ENCODE data around the gene ADAMTS9.

The ADAMTS9 gene, protein sequence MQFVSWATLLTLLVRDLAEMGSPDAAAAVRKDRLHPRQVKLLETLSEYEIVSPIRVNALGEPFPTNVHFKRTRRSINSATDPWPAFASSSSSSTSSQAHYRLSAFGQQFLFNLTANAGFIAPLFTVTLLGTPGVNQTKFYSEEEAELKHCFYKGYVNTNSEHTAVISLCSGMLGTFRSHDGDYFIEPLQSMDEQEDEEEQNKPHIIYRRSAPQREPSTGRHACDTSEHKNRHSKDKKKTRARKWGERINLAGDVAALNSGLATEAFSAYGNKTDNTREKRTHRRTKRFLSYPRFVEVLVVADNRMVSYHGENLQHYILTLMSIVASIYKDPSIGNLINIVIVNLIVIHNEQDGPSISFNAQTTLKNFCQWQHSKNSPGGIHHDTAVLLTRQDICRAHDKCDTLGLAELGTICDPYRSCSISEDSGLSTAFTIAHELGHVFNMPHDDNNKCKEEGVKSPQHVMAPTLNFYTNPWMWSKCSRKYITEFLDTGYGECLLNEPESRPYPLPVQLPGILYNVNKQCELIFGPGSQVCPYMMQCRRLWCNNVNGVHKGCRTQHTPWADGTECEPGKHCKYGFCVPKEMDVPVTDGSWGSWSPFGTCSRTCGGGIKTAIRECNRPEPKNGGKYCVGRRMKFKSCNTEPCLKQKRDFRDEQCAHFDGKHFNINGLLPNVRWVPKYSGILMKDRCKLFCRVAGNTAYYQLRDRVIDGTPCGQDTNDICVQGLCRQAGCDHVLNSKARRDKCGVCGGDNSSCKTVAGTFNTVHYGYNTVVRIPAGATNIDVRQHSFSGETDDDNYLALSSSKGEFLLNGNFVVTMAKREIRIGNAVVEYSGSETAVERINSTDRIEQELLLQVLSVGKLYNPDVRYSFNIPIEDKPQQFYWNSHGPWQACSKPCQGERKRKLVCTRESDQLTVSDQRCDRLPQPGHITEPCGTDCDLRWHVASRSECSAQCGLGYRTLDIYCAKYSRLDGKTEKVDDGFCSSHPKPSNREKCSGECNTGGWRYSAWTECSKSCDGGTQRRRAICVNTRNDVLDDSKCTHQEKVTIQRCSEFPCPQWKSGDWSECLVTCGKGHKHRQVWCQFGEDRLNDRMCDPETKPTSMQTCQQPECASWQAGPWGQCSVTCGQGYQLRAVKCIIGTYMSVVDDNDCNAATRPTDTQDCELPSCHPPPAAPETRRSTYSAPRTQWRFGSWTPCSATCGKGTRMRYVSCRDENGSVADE (N-terminal part only)

GRCh38 chr3:64687781-64688604 lies at the start of gene ADAMTS9:
ADAMTS9 (minus strand) TSS chr3:64688000; CDS start chr3:64687657, 343 bp downstream.
- Histone ChIP-seq H3K27me3 (ENCODE audit: control insufficient read depth in 1 of 2, insufficient read depth in 2 of 2, low read length in 2 of 2) (no peaks in the 10 kb centered on the region), H3K36me3 (ENCODE audit: control insufficient read depth in 1 of 2, insufficient read depth in 2 of 2, low read length in 2 of 2) (no peaks in the 10 kb centered on the region), H3K4me1 (ENCODE audit: control insufficient read depth in 1 of 2, insufficient read depth in 2 of 2, low read length in 2 of 2) (peaks cover 16 to 18% of the 10 kb centered on the region in 2 donors)

GRCh38 chr3:64732576-64732975 lies 44.8 kb upstream of the ADAMTS9 start:
- no peak overlapping the region for H3K4me3 ChIP-seq (ENCODE audit: low read depth in 1 of 2, low read length in 2 of 2)
- H3K27ac ChIP-seq (ENCODE audit: low read depth, low read length) = no peak overlapping the region
- H3K36me3 ChIP-seq (ENCODE audit: control insufficient read depth in 1 of 2, insufficient read depth in 2 of 2, low read length in 2 of 2) = no peaks in the 10 kb centered on the region
- H3K4me1 ChIP-seq (ENCODE audit: control insufficient read depth in 1 of 2, insufficient read depth in 2 of 2, low read length in 2 of 2) = peaks cover 4 to 5% of the 10 kb centered on the region in 2 donors
- no peak overlapping the region for H3K9ac ChIP-seq (ENCODE audit: low read depth in 1 of 2, low read length in 2 of 2)
- no peaks in the 10 kb centered on the region for H3K27me3 ChIP-seq (ENCODE audit: control insufficient read depth in 1 of 2, insufficient read depth in 2 of 2, low read length in 2 of 2)
- no peaks in the 10 kb centered on the region for H3K9me3 ChIP-seq (ENCODE audit: control insufficient read depth in 1 of 2, low read length in 2 of 2)

More at GRCh38 chr3:64687781-64688604, at the start of gene ADAMTS9:
- H3K4me3 ChIP-seq (ENCODE audit: low read depth in 1 of 2, low read length in 2 of 2) = peak within 1 kb of the TSS; percentile 82 to 87
- peak within 1 kb of the TSS; percentile 74 to 84 for H3K9ac ChIP-seq (ENCODE audit: low read depth in 1 of 2, low read length in 2 of 2)
- no peaks in the 10 kb centered on the region for H3K9me3 ChIP-seq (ENCODE audit: control insufficient read depth in 1 of 2, low read length in 2 of 2)
- H3K27ac ChIP-seq (ENCODE audit: low read depth, low read length) = peak within 1 kb of the TSS; percentile 83

DNA sequence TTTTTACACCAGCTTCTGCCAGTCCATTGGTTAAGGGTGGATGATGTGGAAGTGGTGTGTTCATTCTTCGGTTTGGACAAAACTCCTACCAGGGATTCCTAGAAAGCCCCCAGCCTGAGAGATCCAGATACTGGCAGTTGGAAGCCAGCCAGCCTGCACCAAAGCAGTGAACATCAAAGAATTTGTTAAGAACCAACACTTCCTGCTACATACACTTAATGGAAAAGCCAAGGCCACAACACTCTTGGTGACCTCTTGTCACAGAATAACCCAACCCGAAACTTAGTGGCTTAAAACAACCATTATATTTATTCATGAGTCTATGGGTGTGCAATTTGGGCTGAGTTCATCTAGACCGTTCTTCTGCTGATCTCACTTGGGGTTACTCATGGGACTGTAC lies 42.9 kb upstream of the ADAMTS9 start:
- H3K27ac ChIP-seq (ENCODE audit: low read depth, low read length) = no peak overlapping the region

GRCh38 chr3:64728994-64729393 lies 41.2 kb upstream of the ADAMTS9 start:
- H3K36me3 ChIP-seq (ENCODE audit: control insufficient read depth in 1 of 2, insufficient read depth in 2 of 2, low read length in 2 of 2) = no peaks in the 10 kb centered on the region
- no peaks in the 10 kb centered on the region for H3K27me3 ChIP-seq (ENCODE audit: control insufficient read depth in 1 of 2, insufficient read depth in 2 of 2, low read length in 2 of 2)
- no peak overlapping the region for H3K4me3 ChIP-seq (ENCODE audit: low read depth in 1 of 2, low read length in 2 of 2)
- H3K4me1 ChIP-seq (ENCODE audit: control insufficient read depth in 1 of 2, insufficient read depth in 2 of 2, low read length in 2 of 2) = peaks cover 4 to 5% of the 10 kb centered on the region in 2 donors
- no peak overlapping the region for H3K9ac ChIP-seq (ENCODE audit: low read depth in 1 of 2, low read length in 2 of 2)
- H3K9me3 ChIP-seq (ENCODE audit: control insufficient read depth in 1 of 2, low read length in 2 of 2) = no peaks in the 10 kb centered on the region
- H3K27ac ChIP-seq (ENCODE audit: low read depth, low read length) = no peak overlapping the region

More for the DNA sequence above, 42.9 kb upstream of the ADAMTS9 start:
- H3K36me3 ChIP-seq (ENCODE audit: control insufficient read depth in 1 of 2, insufficient read depth in 2 of 2, low read length in 2 of 2) = no peaks in the 10 kb centered on the region
- no peaks in the 10 kb centered on the region for H3K27me3 ChIP-seq (ENCODE audit: control insufficient read depth in 1 of 2, insufficient read depth in 2 of 2, low read length in 2 of 2)
- no peak overlapping the region for H3K9ac ChIP-seq (ENCODE audit: low read depth in 1 of 2, low read length in 2 of 2)
- H3K9me3 ChIP-seq (ENCODE audit: control insufficient read depth in 1 of 2, low read length in 2 of 2) = no peaks in the 10 kb centered on the region
- H3K4me3 ChIP-seq (ENCODE audit: low read depth in 1 of 2, low read length in 2 of 2) = no peak overlapping the region
- peaks cover 4 to 5% of the 10 kb centered on the region in 2 donors for H3K4me1 ChIP-seq (ENCODE audit: control insufficient read depth in 1 of 2, insufficient read depth in 2 of 2, low read length in 2 of 2)

DNA sequence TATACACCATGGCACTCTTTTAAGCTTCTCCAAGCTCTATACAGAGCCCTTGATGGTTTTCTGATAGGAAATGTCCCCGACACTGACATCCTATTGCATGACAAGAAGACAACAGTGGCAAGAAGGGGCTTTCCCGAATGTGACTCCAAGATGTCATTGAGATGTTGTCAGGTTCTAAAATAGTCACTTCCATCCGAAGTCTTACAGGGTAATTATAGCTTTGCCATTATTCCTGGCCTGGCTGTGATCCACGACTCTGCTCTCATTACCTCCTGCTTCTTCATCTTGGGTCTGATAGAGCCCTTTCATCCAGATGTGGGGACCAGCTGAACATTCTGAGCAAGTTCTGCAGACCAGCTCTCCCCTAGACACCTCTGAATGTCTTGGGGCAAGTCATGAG lies 40.6 kb upstream of the ADAMTS9 start:
- H3K27me3 ChIP-seq (ENCODE audit: control insufficient read depth in 1 of 2, insufficient read depth in 2 of 2, low read length in 2 of 2) = no peaks in the 10 kb centered on the region
- no peaks in the 10 kb centered on the region for H3K9me3 ChIP-seq (ENCODE audit: control insufficient read depth in 1 of 2, low read length in 2 of 2)
- H3K4me1 ChIP-seq (ENCODE audit: control insufficient read depth in 1 of 2, insufficient read depth in 2 of 2, low read length in 2 of 2) = peaks cover 4 to 5% of the 10 kb centered on the region in 2 donors
- no peaks in the 10 kb centered on the region for H3K36me3 ChIP-seq (ENCODE audit: control insufficient read depth in 1 of 2, insufficient read depth in 2 of 2, low read length in 2 of 2)
- H3K27ac ChIP-seq (ENCODE audit: low read depth, low read length) = no peak overlapping the region
- H3K9ac ChIP-seq (ENCODE audit: low read depth in 1 of 2, low read length in 2 of 2) = no peak overlapping the region
- no peak overlapping the region for H3K4me3 ChIP-seq (ENCODE audit: low read depth in 1 of 2, low read length in 2 of 2)

DNA sequence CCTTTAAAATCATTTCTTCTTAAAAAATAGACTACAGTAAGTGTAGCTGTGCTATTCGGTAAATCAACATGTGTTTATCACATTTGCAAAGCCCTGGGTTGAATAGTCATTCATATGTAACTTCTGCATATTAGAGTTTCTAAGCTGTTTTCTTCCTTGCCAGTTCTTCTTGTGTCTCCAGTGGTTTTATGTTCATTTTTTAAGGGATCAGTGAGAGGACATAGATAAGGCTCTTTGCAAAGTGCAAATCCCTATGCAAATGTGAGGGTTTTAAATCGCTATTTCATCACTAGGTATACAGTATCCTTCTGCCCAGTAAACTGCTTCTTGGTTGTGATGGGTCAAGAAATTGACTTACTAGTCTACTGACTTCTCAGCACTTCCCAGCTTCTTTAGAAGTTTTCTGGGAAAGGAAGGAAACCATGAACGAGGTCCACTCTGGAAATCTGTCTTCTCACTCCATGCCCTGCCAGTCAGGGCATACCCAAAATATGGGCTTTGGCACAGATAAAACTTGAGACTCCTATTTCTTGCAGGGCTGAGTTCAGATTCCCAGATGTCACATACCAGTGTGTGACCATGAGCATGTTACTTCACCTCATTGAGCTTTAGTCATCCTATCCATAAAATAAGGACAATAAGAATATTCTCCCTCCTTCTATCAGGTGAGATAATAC lies 38.8 kb upstream of the ADAMTS9 start:
- H3K9ac ChIP-seq (ENCODE audit: low read depth in 1 of 2, low read length in 2 of 2) = no peak overlapping the region
- no peaks in the 10 kb centered on the region for H3K27me3 ChIP-seq (ENCODE audit: control insufficient read depth in 1 of 2, insufficient read depth in 2 of 2, low read length in 2 of 2)
- H3K36me3 ChIP-seq (ENCODE audit: control insufficient read depth in 1 of 2, insufficient read depth in 2 of 2, low read length in 2 of 2) = no peaks in the 10 kb centered on the region
- no peak overlapping the region for H3K27ac ChIP-seq (ENCODE audit: low read depth, low read length)
- H3K4me3 ChIP-seq (ENCODE audit: low read depth in 1 of 2, low read length in 2 of 2) = no peak overlapping the region
- H3K9me3 ChIP-seq (ENCODE audit: control insufficient read depth in 1 of 2, low read length in 2 of 2) = no peaks in the 10 kb centered on the region
- peaks cover 4 to 5% of the 10 kb centered on the region in 2 donors for H3K4me1 ChIP-seq (ENCODE audit: control insufficient read depth in 1 of 2, insufficient read depth in 2 of 2, low read length in 2 of 2)

DNA sequence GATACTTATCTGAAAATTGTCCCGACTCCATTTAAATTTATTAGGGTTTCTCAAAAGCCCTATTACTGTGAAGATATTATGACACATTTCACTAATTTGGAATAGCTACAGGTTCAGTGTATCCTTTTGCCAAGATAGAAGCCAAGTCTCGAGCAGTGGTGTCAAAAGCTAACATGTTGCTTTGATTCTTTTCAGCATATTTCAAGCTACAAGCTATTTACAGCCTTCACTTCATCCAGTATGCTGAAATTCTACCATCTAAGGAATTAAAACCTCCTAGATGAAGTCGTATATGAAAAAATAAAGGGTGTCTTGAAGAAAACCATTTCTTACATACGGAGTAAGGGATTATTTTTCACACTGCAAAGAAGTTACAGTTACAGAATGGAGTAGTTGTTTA lies 31.2 kb upstream of the ADAMTS9 start:
- no peaks in the 10 kb centered on the region for H3K36me3 ChIP-seq (ENCODE audit: control insufficient read depth in 1 of 2, insufficient read depth in 2 of 2, low read length in 2 of 2)
- no peaks in the 10 kb centered on the region for H3K9me3 ChIP-seq (ENCODE audit: control insufficient read depth in 1 of 2, low read length in 2 of 2)
- H3K4me3 ChIP-seq (ENCODE audit: low read depth in 1 of 2, low read length in 2 of 2) = no peak overlapping the region
- H3K4me1 ChIP-seq (ENCODE audit: control insufficient read depth in 1 of 2, insufficient read depth in 2 of 2, low read length in 2 of 2) = no peaks in the 10 kb centered on the region
- no peaks in the 10 kb centered on the region for H3K27me3 ChIP-seq (ENCODE audit: control insufficient read depth in 1 of 2, insufficient read depth in 2 of 2, low read length in 2 of 2)
- no peak overlapping the region for H3K27ac ChIP-seq (ENCODE audit: low read depth, low read length)
- no peak overlapping the region for H3K9ac ChIP-seq (ENCODE audit: low read depth in 1 of 2, low read length in 2 of 2)

DNA sequence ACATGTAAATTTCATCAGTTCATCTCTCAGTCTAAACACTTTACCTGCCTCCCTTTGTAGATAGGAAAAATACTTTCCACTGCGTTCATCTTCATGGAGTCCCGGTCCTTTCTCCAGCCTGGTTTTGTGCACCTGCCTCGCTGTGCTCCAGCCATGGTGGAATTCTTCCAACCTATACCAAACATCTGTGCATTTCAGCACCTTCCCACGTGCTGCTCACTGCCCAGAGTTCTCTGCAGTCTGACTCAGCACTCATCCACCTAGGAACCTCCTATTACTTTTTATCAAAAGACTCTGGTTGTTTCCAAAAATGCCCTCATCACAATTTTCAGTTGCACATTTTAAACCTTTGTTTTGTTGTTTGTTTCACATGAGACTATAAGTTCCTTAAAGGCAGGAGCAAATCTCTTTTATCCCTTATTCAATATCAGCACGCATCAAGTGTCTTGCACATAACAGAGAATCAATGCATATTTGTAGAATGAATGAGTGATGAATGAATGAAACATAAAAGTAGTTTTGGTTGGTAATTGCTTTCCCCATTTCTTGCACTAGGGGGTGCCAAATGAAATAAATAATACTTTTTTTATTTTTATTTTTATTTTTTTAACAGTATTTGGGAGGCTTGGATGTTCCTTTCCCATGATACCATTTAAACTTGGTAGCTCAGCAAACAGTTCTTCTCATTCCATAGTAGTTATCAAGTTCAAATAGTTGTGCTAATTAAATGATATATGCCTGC lies 30.2 kb upstream of the ADAMTS9 start:
- Histone ChIP-seq H3K4me3 (ENCODE audit: low read depth in 1 of 2, low read length in 2 of 2) (no peak overlapping the region), H3K27ac (ENCODE audit: low read depth, low read length) (no peak overlapping the region), H3K9me3 (ENCODE audit: control insufficient read depth in 1 of 2, low read length in 2 of 2) (no peaks in the 10 kb centered on the region), H3K27me3 (ENCODE audit: control insufficient read depth in 1 of 2, insufficient read depth in 2 of 2, low read length in 2 of 2) (no peaks in the 10 kb centered on the region), H3K9ac (ENCODE audit: low read depth in 1 of 2, low read length in 2 of 2) (no peak overlapping the region), H3K4me1 (ENCODE audit: control insufficient read depth in 1 of 2, insufficient read depth in 2 of 2, low read length in 2 of 2) (no peaks in the 10 kb centered on the region), H3K36me3 (ENCODE audit: control insufficient read depth in 1 of 2, insufficient read depth in 2 of 2, low read length in 2 of 2) (no peaks in the 10 kb centered on the region)

Measured in duodenal mucosa (tissue), 2 donors.